Ascending aorta (tissue), 2 donors: ENCODE results near the gene SRP72. TPM values are rescaled to one million over a fixed set of nuclear protein-coding genes. Genes with fewer than 3 reads are reported as not detected.

Source experiments
- DNase-seq, 2 donors: peaks; one replicate each; pipeline ENCODE4 v3.0.0-alpha.2; 2019; ENCODE audit warnings: low spot score in 2 of 2
- H3K27ac ChIP-seq, 2 donors: fragments of 200-600 bp; sonication (generic); one replicate each; pipeline ENCODE4 v1.5.1; 2016 to 2017; ENCODE audit warnings: mild to moderate bottlenecking in 1 of 2
- H3K27me3 ChIP-seq: fragments of 200-600 bp; sonication (generic); one replicate; pipeline ENCODE4 v1.5.1; 2017
- H3K36me3 ChIP-seq, 2 donors: fragments of 200-600 bp; sonication (generic); one replicate each; pipeline ENCODE4 v1.5.1; 2016
- H3K4me1 ChIP-seq, 2 donors: fragments of 200-600 bp; sonication (generic); one replicate each; pipeline ENCODE4 v1.5.1; 2016 to 2017; ENCODE audit warnings: mild to moderate bottlenecking in 1 of 2
- H3K4me3 ChIP-seq, 2 donors: fragments of 200-600 bp; sonication (generic); one replicate each; pipeline ENCODE4 v1.5.1; 2016 to 2017; ENCODE audit warnings: mild to moderate bottlenecking in 1 of 2
- H3K9me3 ChIP-seq, 2 donors: fragments of 200-600 bp; sonication (generic); one replicate each; pipeline ENCODE4 v1.5.1; 2016
- CTCF ChIP-seq, 3 experiments: fragments of 200-600 bp in 2 of 3; fragments of 450-650 bp in 1 of 3; sonication (generic) in 2 of 3; IDR thresholded peaks; one replicate each; pipeline ENCODE4 v1.5.1; 2016 to 2019; ENCODE audit warnings: antibody characterized with exemption in 3 of 3, mild to moderate bottlenecking in 1 of 3, moderate library complexity in 1 of 3
- intact Hi-C: fragments of 100-400 bp; cut with DNase I; formaldehyde crosslinking; loops from one replicate; pipeline ENCODE4 v1.15.1; 2023
- total RNA-seq: library from RNA; depleted of rRNA; stranded (reverse); fragments of >200 nt; gene quantifications from one replicate; pipeline ENCODE4 v1.1.0, GENCODE V29; 2016

SRP72 gene
- total RNA-seq, 1 donor from 2014 or later: 89.4 TPM

- no peak for DNase-seq
- Histone ChIP-seq H3K27me3 (no peaks in the 10 kb centered on the region), H3K9me3 (no peaks in the 10 kb centered on the region), H3K27ac (no peak overlapping the region), H3K36me3 (no peaks in the 10 kb centered on the region), H3K4me1 (no peaks in the 10 kb centered on the region), H3K4me3 (no peak overlapping the region)
- intact Hi-C loops: loop anchor here (5.0 kb wide), 1 partner anchor 41 kb away; the partner anchor contains the start of gene SRP72
- TF ChIP-seq CTCF (IDR thresholded peaks at IDR 0.05): no peak
Observed at GRCh38 chr4:56426273-56426672, 41.1 kb upstream of the SRP72 start.

GRCh38 chr4:56427179-56427578, 40.2 kb upstream of the SRP72 start:
- no peak overlapping the region for H3K4me3 ChIP-seq
- intact Hi-C loops: loop anchor here (5.0 kb wide), 1 partner anchor 40 kb away; the partner anchor contains the start of gene SRP72
- H3K9me3 ChIP-seq: no peaks in the 10 kb centered on the region
- no peak for TF ChIP-seq CTCF (IDR thresholded peaks at IDR 0.05)
- no peaks in the 10 kb centered on the region for H3K27me3 ChIP-seq
- no peak overlapping the region for H3K27ac ChIP-seq
- no peaks in the 10 kb centered on the region for H3K36me3 ChIP-seq
- no peaks in the 10 kb centered on the region for H3K4me1 ChIP-seq
- DNase-seq: no peak

- intact Hi-C loops: no loop called here
- no peaks in the 10 kb centered on the region for H3K27me3 ChIP-seq
- no peak for TF ChIP-seq CTCF (IDR thresholded peaks at IDR 0.05)
Observed at GRCh38 chr4:56430203-56430602, 37.2 kb upstream of the SRP72 start.

GRCh38 chr4:56433280-56433679, 34.1 kb upstream of the SRP72 start:
- H3K4me1 ChIP-seq: peaks cover 0 to 7% of the 10 kb centered on the region in 2 donors
- H3K9me3 ChIP-seq: no peaks in the 10 kb centered on the region
- intact Hi-C loops: no loop called here
- no peak overlapping the region for H3K4me3 ChIP-seq
- no peak for DNase-seq
- H3K27me3 ChIP-seq: no peaks in the 10 kb centered on the region
- H3K27ac ChIP-seq: no peak overlapping the region
- H3K36me3 ChIP-seq: no peaks in the 10 kb centered on the region
- TF ChIP-seq CTCF (IDR thresholded peaks at IDR 0.05): no peak

More at GRCh38 chr4:56430203-56430602, 37.2 kb upstream of the SRP72 start:
- H3K9me3 ChIP-seq: no peaks in the 10 kb centered on the region
- H3K4me1 ChIP-seq: peaks cover 0 to 5% of the 10 kb centered on the region in 2 donors
- no peak overlapping the region for H3K27ac ChIP-seq
- no peak for DNase-seq
- no peak overlapping the region for H3K4me3 ChIP-seq
- H3K36me3 ChIP-seq: no peaks in the 10 kb centered on the region

- no peaks in the 10 kb centered on the region for H3K27me3 ChIP-seq
- peak overlapping the region; percentile 70 to 86 for H3K4me3 ChIP-seq
- TF ChIP-seq CTCF (IDR thresholded peaks at IDR 0.05): no peak
- peak overlapping the region; percentile 84 to 88 for H3K27ac ChIP-seq
- intact Hi-C loops: loop anchor here (1.0 to 5.0 kb wide), 5 partner anchors 33 to 1037 kb away; partner anchors contain the start of genes REST, SRP72 and TMEM165
- peak in 1 of 2 donors; percentile 67 for DNase-seq
- no peaks in the 10 kb centered on the region for H3K9me3 ChIP-seq
- H3K36me3 ChIP-seq: no peaks in the 10 kb centered on the region
- peaks cover 0 to 7% of the 10 kb centered on the region in 2 donors for H3K4me1 ChIP-seq
Observed at GRCh38 chr4:56434599-56435139, 32.7 kb upstream of the SRP72 start.
